ENCODE results near the gene DDRGK1.

DDRGK1 gene

GRCh38 chr20:3141757-3142156, 62.7 kb downstream of the DDRGK1 start:
- no peak for DNase-seq
- TF ChIP-seq POLR2A (IDR thresholded peaks at IDR 0.05; ENCODE audit: low read length), result no peak
- TF ChIP-seq GATA1 (IDR thresholded peaks at IDR 0.05; ENCODE audit: low read depth, low read length), result no peak

Data from erythroblast (primary cell).